SK-N-SH treated with all-trans-retinoic acid at 6 μM for 48 hours (cell line): ENCODE measurements around the gene UNKL.

Source experiments
- ATAC-seq: fragments of 200-7000 bp; cut with Tn5 transposase; 3 replicates; pipeline ENCODE4 v1.9.1; 2020; ENCODE audit warnings: mild to moderate bottlenecking, moderate library complexity
- ARNTL ChIP-seq: fragments of 450-650 bp; formaldehyde crosslinking; IDR thresholded peaks from 2 replicates; pipeline ENCODE4 v1.5.0; 2020; ENCODE audit warnings: low read depth, mild to moderate bottlenecking, moderate library complexity, borderline replicate concordance
- CSDC2 ChIP-seq: fragments of 250-450 bp; sonication (Bioruptor Pico); IDR thresholded peaks from 2 replicates; pipeline ENCODE4 v1.5.0; 2020; ENCODE audit warnings: mild to moderate bottlenecking, moderate library complexity
- ESRRG ChIP-seq: fragments of 250-450 bp; sonication (Bioruptor Pico); IDR thresholded peaks from 2 replicates; pipeline ENCODE4 v1.6.1; 2021; ENCODE audit warnings: mild to moderate bottlenecking
- GLIS3 ChIP-seq: fragments of 250-450 bp; sonication (Bioruptor Pico); IDR thresholded peaks from 2 replicates; pipeline ENCODE4 v1.5.0; 2020; ENCODE audit warnings: mild to moderate bottlenecking, moderate library complexity
- ISL1 ChIP-seq: fragments of 250-450 bp; sonication (Bioruptor Pico); IDR thresholded peaks from 2 replicates; pipeline ENCODE4 v2.1.2; 2022; ENCODE audit warnings: mild to moderate bottlenecking, moderate library complexity
- OSR1 ChIP-seq: fragments of 250-450 bp; sonication (Bioruptor Pico); IDR thresholded peaks from 2 replicates; pipeline ENCODE4 v1.8.0; 2022; ENCODE audit warnings: moderate library complexity, mild to moderate bottlenecking, inconsistent platforms
- PPARA ChIP-seq: fragments of 250-450 bp; sonication (Bioruptor Pico); IDR thresholded peaks from 2 replicates; pipeline ENCODE4 v1.5.0; 2020; ENCODE audit warnings: mild to moderate bottlenecking, borderline replicate concordance
- RARB ChIP-seq: fragments of 250-450 bp; sonication (Bioruptor Pico); IDR thresholded peaks from 2 replicates; pipeline ENCODE4 v1.8.0; 2021; ENCODE audit warnings: mild to moderate bottlenecking, moderate library complexity
- SNAI2 ChIP-seq: fragments of 250-450 bp; sonication (Bioruptor Pico); IDR thresholded peaks from 2 replicates; pipeline ENCODE4 v1.5.0; 2020; ENCODE audit warnings: mild to moderate bottlenecking, moderate library complexity
- TCF4 ChIP-seq: fragments of 250-450 bp; sonication (Bioruptor Pico); IDR thresholded peaks from 2 replicates; pipeline ENCODE4 v1.8.0; 2021; ENCODE audit warnings: mild to moderate bottlenecking, moderate library complexity, borderline replicate concordance
- TOX ChIP-seq: fragments of 250-450 bp; sonication (Bioruptor Pico); IDR thresholded peaks from 2 replicates; pipeline ENCODE4 v1.8.0; 2021; ENCODE audit warnings: mild to moderate bottlenecking, moderate library complexity, borderline replicate concordance
- ZC3H10 ChIP-seq: fragments of 250-450 bp; sonication (Bioruptor Pico); IDR thresholded peaks from 2 replicates; pipeline ENCODE4 v1.5.1; 2021; ENCODE audit warnings: mild to moderate bottlenecking, moderate library complexity
- ZFP3 ChIP-seq: fragments of 250-450 bp; sonication (Bioruptor Pico); IDR thresholded peaks from 2 replicates; pipeline ENCODE4 v1.5.0; 2020; ENCODE audit warnings: mild to moderate bottlenecking, moderate library complexity
- ZFP30 ChIP-seq: fragments of 450-650 bp; formaldehyde crosslinking; IDR thresholded peaks from 2 replicates; pipeline ENCODE4 v1.5.0; 2022; ENCODE audit warnings: mild to moderate bottlenecking, moderate library complexity
- ZNF565 ChIP-seq: fragments of 450-650 bp; formaldehyde crosslinking; conservative IDR thresholded peaks from 2 replicates; pipeline ENCODE4 v1.5.0; 2020; ENCODE audit warnings: low read depth, mild to moderate bottlenecking, moderate library complexity
- ZNF70 ChIP-seq: fragments of 450-650 bp; formaldehyde crosslinking; IDR thresholded peaks from 2 replicates; pipeline ENCODE4 v1.5.0; 2020; ENCODE audit warnings: mild to moderate bottlenecking, moderate library complexity
- ZNF8 ChIP-seq: fragments of 450-650 bp; formaldehyde crosslinking; IDR thresholded peaks from 2 replicates; pipeline ENCODE4 v1.5.0; 2020; ENCODE audit warnings: mild to moderate bottlenecking, moderate library complexity
- TF ChIP-seq, protein P1 (sequence below): fragments of 250-450 bp; sonication (Bioruptor Pico); IDR thresholded peaks from 2 replicates; pipeline ENCODE4 v1.8.0; 2021; ENCODE audit warnings: low read depth, mild to moderate bottlenecking, moderate library complexity, borderline replicate concordance
- TF ChIP-seq, protein P2 (sequence below): fragments of 250-450 bp; sonication (Bioruptor Pico); IDR thresholded peaks from 2 replicates; pipeline ENCODE4 v1.5.0; 2020; ENCODE audit warnings: mild to moderate bottlenecking, moderate library complexity
- TF ChIP-seq, protein P3 (sequence below): fragments of 250-450 bp; sonication (Bioruptor Pico); IDR thresholded peaks from 2 replicates; pipeline ENCODE4 v1.5.1; 2021; ENCODE audit warnings: mild to moderate bottlenecking, moderate library complexity
- TF ChIP-seq, protein P4 (sequence below): fragments of 250-450 bp; sonication (Bioruptor Pico); IDR thresholded peaks from 2 replicates; pipeline ENCODE4 v1.8.0; 2020; ENCODE audit warnings: mild to moderate bottlenecking, moderate library complexity, borderline replicate concordance

The UNKL gene

DNA sequence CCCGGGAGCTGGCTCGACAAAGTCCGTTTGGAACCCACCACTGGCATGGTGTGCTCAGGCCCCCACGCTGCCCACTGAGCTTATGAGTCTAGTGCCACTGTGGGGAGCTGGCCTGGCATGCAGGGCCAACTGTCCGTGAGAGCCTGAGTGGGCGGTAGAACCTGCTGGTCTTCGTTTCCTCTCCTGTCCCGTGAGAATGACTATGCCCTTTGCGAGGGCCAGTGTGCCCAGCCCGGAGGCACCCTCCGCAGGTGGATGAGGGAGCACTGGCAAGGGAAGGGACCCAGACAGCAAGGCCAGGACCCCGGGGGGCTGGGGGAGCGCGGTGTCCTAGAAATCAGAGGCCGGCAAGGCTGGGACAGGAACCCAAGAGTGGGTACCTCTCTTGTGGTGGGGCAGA lies 77.9 kb downstream of the UNKL start:
- TF ChIP-seq RARB (CRISPR knock-in tag) (no peak), TOX (CRISPR knock-in tag) (no peak), SNAI2 (CRISPR knock-in tag) (no peak)
- ATAC-seq, result no peak

DNA sequence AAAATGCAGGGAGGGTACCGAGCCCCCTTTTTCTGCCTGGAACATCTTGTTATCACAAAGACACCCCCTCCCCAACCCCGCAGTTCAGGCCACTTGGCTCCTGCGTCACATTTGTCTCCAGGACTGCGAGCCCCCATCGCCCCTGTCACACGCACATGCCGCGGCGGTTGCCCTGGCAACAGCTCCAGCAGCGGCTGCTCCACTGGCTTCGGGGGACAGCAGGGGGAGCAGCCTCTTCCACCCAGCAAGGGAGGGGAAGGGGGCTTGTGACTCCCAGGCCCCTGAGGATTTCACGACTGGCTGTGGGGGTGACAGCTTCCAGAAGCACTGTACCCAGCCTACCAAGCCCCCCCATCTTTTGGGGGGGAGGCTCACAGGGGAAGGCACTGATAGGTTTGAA lies 78.5 kb downstream of the UNKL start:
- no peak for ATAC-seq
- TF ChIP-seq TOX (CRISPR knock-in tag), result no peak
- TF ChIP-seq, protein P1, sequence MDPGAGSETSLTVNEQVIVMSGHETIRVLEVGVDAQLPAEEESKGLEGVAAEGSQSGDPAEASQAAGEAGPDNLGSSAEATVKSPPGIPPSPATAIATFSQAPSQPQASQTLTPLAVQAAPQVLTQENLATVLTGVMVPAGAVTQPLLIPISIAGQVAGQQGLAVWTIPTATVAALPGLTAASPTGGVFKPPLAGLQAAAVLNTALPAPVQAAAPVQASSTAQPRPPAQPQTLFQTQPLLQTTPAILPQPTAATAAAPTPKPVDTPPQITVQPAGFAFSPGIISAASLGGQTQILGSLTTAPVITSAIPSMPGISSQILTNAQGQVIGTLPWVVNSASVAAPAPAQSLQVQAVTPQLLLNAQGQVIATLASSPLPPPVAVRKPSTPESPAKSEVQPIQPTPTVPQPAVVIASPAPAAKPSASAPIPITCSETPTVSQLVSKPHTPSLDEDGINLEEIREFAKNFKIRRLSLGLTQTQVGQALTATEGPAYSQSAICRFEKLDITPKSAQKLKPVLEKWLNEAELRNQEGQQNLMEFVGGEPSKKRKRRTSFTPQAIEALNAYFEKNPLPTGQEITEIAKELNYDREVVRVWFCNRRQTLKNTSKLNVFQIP, result no peak
- no peak for TF ChIP-seq ZFP30 (CRISPR knock-in tag)
- TF ChIP-seq PPARA (CRISPR knock-in tag), result no peak
- TF ChIP-seq ESRRG (CRISPR knock-in tag), result no peak
- TF ChIP-seq CSDC2 (CRISPR knock-in tag), result no peak
- TF ChIP-seq OSR1 (CRISPR knock-in tag), result no peak
- TF ChIP-seq, protein P2, sequence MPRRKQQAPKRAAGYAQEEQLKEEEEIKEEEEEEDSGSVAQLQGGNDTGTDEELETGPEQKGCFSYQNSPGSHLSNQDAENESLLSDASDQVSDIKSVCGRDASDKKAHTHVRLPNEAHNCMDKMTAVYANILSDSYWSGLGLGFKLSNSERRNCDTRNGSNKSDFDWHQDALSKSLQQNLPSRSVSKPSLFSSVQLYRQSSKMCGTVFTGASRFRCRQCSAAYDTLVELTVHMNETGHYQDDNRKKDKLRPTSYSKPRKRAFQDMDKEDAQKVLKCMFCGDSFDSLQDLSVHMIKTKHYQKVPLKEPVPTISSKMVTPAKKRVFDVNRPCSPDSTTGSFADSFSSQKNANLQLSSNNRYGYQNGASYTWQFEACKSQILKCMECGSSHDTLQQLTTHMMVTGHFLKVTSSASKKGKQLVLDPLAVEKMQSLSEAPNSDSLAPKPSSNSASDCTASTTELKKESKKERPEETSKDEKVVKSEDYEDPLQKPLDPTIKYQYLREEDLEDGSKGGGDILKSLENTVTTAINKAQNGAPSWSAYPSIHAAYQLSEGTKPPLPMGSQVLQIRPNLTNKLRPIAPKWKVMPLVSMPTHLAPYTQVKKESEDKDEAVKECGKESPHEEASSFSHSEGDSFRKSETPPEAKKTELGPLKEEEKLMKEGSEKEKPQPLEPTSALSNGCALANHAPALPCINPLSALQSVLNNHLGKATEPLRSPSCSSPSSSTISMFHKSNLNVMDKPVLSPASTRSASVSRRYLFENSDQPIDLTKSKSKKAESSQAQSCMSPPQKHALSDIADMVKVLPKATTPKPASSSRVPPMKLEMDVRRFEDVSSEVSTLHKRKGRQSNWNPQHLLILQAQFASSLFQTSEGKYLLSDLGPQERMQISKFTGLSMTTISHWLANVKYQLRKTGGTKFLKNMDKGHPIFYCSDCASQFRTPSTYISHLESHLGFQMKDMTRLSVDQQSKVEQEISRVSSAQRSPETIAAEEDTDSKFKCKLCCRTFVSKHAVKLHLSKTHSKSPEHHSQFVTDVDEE (CRISPR knock-in tag), result no peak
- no peak for TF ChIP-seq ZC3H10 (CRISPR knock-in tag)
- no peak for TF ChIP-seq SNAI2 (CRISPR knock-in tag)
- no peak for TF ChIP-seq RARB (CRISPR knock-in tag)
- TF ChIP-seq, protein P3, sequence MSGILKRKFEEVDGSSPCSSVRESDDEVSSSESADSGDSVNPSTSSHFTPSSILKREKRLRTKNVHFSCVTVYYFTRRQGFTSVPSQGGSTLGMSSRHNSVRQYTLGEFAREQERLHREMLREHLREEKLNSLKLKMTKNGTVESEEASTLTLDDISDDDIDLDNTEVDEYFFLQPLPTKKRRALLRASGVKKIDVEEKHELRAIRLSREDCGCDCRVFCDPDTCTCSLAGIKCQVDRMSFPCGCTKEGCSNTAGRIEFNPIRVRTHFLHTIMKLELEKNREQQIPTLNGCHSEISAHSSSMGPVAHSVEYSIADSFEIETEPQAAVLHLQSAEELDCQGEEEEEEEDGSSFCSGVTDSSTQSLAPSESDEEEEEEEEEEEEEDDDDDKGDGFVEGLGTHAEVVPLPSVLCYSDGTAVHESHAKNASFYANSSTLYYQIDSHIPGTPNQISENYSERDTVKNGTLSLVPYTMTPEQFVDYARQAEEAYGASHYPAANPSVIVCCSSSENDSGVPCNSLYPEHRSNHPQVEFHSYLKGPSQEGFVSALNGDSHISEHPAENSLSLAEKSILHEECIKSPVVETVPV, result no peak
- no peak for TF ChIP-seq GLIS3 (CRISPR knock-in tag)
- TF ChIP-seq ZNF70 (CRISPR knock-in tag), result no peak
- no peak for TF ChIP-seq ZNF565
- TF ChIP-seq TCF4, result no peak

DNA sequence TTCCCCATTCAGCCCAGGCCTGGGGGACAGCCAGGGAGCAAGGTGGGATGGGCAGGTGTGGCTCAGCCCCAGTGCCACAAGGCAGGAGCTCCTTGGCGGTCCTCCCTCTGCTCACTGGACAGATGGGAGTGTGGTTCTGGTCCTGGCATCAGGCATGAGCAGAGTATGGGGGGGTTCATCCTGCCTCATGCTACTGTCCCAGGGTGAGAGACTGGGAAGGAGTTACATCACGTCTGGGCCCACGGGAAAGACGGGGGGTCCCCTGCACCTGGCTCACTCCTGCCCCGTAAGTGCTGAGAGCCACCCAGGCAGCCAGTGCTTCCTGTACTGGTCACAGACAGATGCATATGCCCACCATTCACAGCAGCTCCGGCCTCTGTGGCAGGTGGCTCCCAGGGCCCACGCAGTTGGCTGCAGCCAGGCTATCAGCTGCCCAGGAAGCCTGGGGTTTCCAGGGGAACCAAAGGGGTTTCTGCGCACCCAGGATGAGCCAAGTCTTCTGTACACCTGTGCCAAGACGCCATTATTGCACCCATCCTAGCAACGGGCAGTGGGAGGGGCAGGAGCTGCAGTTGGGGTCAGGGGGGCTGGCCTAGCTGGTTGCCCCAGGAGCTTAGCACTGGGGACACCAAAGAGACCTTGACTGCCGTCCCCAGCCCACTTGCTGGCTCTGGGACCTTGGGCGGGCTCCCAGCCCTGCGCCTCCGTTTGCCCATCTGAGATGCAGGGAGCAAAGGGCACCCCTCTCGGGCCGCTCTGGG lies 79.1 kb downstream of the UNKL start:
- no peak for TF ChIP-seq ESRRG (CRISPR knock-in tag)
- TF ChIP-seq ZNF8 (CRISPR knock-in tag), result no peak
- TF ChIP-seq ZFP3, result no peak
- TF ChIP-seq, protein P4, sequence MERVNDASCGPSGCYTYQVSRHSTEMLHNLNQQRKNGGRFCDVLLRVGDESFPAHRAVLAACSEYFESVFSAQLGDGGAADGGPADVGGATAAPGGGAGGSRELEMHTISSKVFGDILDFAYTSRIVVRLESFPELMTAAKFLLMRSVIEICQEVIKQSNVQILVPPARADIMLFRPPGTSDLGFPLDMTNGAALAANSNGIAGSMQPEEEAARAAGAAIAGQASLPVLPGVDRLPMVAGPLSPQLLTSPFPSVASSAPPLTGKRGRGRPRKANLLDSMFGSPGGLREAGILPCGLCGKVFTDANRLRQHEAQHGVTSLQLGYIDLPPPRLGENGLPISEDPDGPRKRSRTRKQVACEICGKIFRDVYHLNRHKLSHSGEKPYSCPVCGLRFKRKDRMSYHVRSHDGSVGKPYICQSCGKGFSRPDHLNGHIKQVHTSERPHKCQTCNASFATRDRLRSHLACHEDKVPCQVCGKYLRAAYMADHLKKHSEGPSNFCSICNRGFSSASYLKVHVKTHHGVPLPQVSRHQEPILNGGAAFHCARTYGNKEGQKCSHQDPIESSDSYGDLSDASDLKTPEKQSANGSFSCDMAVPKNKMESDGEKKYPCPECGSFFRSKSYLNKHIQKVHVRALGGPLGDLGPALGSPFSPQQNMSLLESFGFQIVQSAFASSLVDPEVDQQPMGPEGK (CRISPR knock-in tag), result no peak
- no peak for TF ChIP-seq ZNF565
- TF ChIP-seq ISL1 (CRISPR knock-in tag), result no peak
- no peak for TF ChIP-seq GLIS3 (CRISPR knock-in tag)
- TF ChIP-seq ARNTL (CRISPR knock-in tag), result no peak
- TF ChIP-seq, protein P3, result no peak
- ATAC-seq, result peak; percentile 4; the same call in 1 of the 3 replicates
